ENCODE measurements around the gene TNNI2.

Gene TNNI2

GRCh38 chr11:1888811-1889210 lies 50.0 kb downstream of the TNNI2 start:
- Histone ChIP-seq H3K9me3 (ENCODE audit: low read depth, low read length) (no peaks in the 10 kb centered on the region), H3K9ac (ENCODE audit: insufficient read length) (no peak overlapping the region), H3K27ac (no peak overlapping the region), H3K4me3 (no peak overlapping the region), H3K36me3 (ENCODE audit: insufficient read depth, low read length) (no peaks in the 10 kb centered on the region)
- DNase-seq (ENCODE audit: low read depth, low spot score): no peak
- TF ChIP-seq POLR2AphosphoS5 (IDR thresholded peaks at IDR 0.05; ENCODE audit: borderline replicate concordance, low read depth, low read length) (no peak), EZH2 (IDR thresholded peaks at IDR 0.05) (no peak), FOXP2 (optimal IDR thresholded peaks at IDR 0.05; ENCODE audit: control extremely low read depth, extremely low read length, insufficient read depth) (no peak)

- Histone ChIP-seq H3K9me3 (ENCODE audit: low read depth, low read length) (no peaks in the 10 kb centered on the region), H3K36me3 (ENCODE audit: insufficient read depth, low read length) (no peaks in the 10 kb centered on the region), H3K9ac (ENCODE audit: insufficient read length) (no peak overlapping the region), H3K4me3 (no peak overlapping the region), H3K27ac (no peak overlapping the region)
- TF ChIP-seq FOXP2 (optimal IDR thresholded peaks at IDR 0.05; ENCODE audit: control extremely low read depth, extremely low read length, insufficient read depth) (no peak), POLR2AphosphoS5 (IDR thresholded peaks at IDR 0.05; ENCODE audit: borderline replicate concordance, low read depth, low read length) (no peak), EZH2 (IDR thresholded peaks at IDR 0.05) (no peak)
- DNase-seq (ENCODE audit: low read depth, low spot score): no peak
Observed at GRCh38 chr11:1889224-1889930, 50.6 kb downstream of the TNNI2 start.

- no peak for TF ChIP-seq EZH2 (IDR thresholded peaks at IDR 0.05)
- TF ChIP-seq FOXP2 (optimal IDR thresholded peaks at IDR 0.05; ENCODE audit: control extremely low read depth, extremely low read length, insufficient read depth): no peak
- TF ChIP-seq POLR2AphosphoS5 (IDR thresholded peaks at IDR 0.05; ENCODE audit: borderline replicate concordance, low read depth, low read length): no peak
- H3K4me3 ChIP-seq: no peak overlapping the region
- H3K27ac ChIP-seq: no peak overlapping the region
Observed at GRCh38 chr11:1889941-1890855, 51.4 kb downstream of the TNNI2 start.

More at GRCh38 chr11:1889941-1890855, 51.4 kb downstream of the TNNI2 start:
- DNase-seq (ENCODE audit: low read depth, low spot score): no peak
- Histone ChIP-seq H3K9me3 (ENCODE audit: low read depth, low read length) (no peaks in the 10 kb centered on the region), H3K9ac (ENCODE audit: insufficient read length) (no peak overlapping the region), H3K36me3 (ENCODE audit: insufficient read depth, low read length) (no peaks in the 10 kb centered on the region)
